Activated gamma-delta T cell treated with Interleukin-2 at 50 U/mL for 16 hours (primary cell): ENCODE measurements around the gene CCL25.
"Not testable (repeated sequence)": the region's sequence is repeated elsewhere in the genome, so short reads cannot be mapped to it uniquely, and the experiment has no call there.

Source experiments
- DNase-seq: peaks from one replicate; pipeline ENCODE4 v3.0.0-alpha.2; 2020

Gene CCL25

GRCh38 chr19:8087876-8088275, 35.3 kb downstream of the CCL25 start:
- no peak for DNase-seq

- no peak for DNase-seq
Measured at GRCh38 chr19:8088752-8089663, 36.4 kb downstream of the CCL25 start.

GRCh38 chr19:8089664-8090601, 37.4 kb downstream of the CCL25 start:
- no peak for DNase-seq

GRCh38 chr19:8090950-8091349, 38.4 kb downstream of the CCL25 start:
- no peak for DNase-seq

- no peak for DNase-seq
Measured at GRCh38 chr19:8093740-8094139, 41.2 kb downstream of the CCL25 start.

- DNase-seq, result no peak
Measured at GRCh38 chr19:8094336-8094735, 41.8 kb downstream of the CCL25 start.

- no peak for DNase-seq
Measured at GRCh38 chr19:8095354-8095886, 42.9 kb downstream of the CCL25 start.

GRCh38 chr19:8096071-8096470, 43.5 kb downstream of the CCL25 start:
- no peak for DNase-seq

- DNase-seq, result no peak
Measured at GRCh38 chr19:8097198-8097597, 44.6 kb downstream of the CCL25 start.

- DNase-seq, result no peak
Measured at GRCh38 chr19:8097681-8098567, 45.4 kb downstream of the CCL25 start.

- DNase-seq, result no peak
Measured at GRCh38 chr19:8101311-8101710, 48.8 kb downstream of the CCL25 start.

- not testable (repeated sequence) for DNase-seq
Measured at GRCh38 chr19:8101910-8102309, 49.4 kb downstream of the CCL25 start.

GRCh38 chr19:8105471-8105870, 52.9 kb downstream of the CCL25 start:
- no peak for DNase-seq

- DNase-seq, result no peak
Measured at GRCh38 chr19:8107301-8107903, 54.8 kb downstream of the CCL25 start.

GRCh38 chr19:8108560-8109445, 56.2 kb downstream of the CCL25 start:
- no peak for DNase-seq

- no peak for DNase-seq
Measured at GRCh38 chr19:8109455-8109854, 56.9 kb downstream of the CCL25 start.

- DNase-seq, result no peak
Measured at GRCh38 chr19:8109890-8110662, 57.5 kb downstream of the CCL25 start.

GRCh38 chr19:8110931-8111330, 58.4 kb downstream of the CCL25 start:
- no peak for DNase-seq

GRCh38 chr19:8111376-8111775, 58.8 kb downstream of the CCL25 start:
- DNase-seq, result no peak
